GM19452 (cell line): ENCODE results near the gene RNF41.

Experiments
- ATAC-seq: cut with Tn5 transposase; IDR thresholded peaks from one replicate; pipeline ENCODE4 v1.9.1; 2021; ENCODE audit not compliant: unreplicated experiment

Gene RNF41

DNA sequence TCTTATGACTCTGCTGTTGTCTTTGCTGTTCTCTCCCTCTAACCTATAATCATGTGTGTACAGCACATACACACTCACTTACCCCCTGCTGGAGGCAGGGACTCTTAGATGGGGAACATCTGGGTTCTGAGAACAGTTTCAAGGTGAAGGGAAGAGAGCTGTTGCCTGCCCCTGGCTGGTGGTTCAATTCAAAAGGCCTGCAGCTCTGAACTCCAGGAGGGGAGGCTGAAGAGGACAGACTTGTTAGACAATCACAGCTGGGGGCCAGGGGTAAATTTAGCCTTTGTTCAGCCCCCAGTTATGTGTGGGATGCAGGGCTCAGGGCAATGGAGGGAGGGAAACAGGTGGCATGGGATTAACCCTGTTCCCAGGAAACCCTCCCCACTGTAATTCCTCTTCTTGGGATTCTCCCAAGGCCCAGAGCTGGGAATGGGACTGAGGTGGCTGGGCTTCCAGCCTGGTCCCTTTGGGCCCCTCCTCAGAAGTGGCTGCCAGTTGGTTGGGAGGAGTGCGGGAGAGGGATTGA, 67.4 kb downstream of the RNF41 start:
- ATAC-seq: no peak

DNA sequence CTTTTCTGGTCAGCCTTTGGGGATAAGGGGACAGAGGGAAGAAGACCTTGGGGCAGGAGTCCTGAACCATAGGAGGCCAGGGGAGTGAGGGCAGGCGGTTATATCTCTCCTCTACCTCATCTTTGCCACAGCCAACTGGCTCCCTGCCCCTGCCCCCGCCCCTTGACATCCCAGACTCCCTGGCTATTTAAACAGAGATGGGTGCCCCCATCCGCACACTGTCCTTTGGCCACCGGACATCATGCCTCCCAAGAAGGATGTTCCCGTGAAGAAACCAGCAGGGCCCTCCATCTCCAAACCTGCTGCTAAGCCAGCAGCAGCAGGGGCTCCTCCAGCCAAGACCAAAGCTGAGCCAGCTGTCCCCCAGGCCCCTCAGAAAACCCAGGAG, 68.0 kb downstream of the RNF41 start:
- ATAC-seq: no peak

DNA sequence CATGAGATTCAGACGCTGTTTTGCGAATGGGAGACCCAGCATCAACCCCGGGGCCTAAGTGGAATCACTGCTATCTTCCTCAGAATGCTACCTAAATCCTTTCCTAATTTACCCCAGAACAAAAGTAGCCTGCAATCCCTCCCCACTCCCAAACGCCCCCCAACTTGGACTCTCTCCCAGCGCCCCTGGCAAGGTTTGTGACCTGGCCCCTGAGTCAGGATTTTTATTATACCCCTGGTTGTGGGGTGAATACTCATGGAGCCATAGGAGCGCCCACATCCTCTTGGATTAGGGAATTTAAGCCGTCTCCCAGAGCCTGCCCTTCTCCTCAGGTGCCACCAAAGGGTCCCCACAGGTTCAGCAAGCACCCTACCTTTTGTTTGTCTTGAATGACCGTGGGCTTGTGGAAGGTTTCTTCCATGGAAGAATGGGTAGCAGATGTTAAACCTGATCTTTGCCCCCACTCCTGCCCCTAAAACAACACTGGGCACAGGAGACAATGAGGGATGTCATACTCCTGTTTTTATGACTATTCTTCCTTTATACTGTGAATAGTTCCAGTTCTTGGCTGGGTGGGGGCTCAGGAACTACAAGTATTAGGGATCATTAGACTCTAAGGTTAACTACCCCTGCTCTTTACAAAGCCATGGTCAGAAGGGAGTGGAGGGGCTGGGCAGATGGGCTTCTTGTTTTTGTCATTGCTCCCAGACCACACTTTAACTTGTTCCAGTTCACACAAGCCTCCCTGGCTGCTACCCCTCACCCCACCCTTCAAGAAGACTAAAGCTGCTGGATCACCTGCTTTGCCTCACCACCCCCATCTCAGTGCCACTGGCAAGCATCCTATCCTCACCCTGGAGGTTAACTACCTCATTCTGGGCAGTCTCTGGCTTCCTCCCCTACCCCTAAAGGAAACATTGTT, 68.7 kb downstream of the RNF41 start:
- ATAC-seq: no peak
